Measurements from ENCODE around the gene BRF1.
"Not testable (repeated sequence)": the region's sequence is repeated elsewhere in the genome, so short reads cannot be mapped to it uniquely, and the experiment has no call there.

BRF1 gene

GRCh38 chr14:105331575-105332349 lies 31.0 kb upstream of the BRF1 start:
- no peak for DNase-seq

- no peak for DNase-seq
Observed at GRCh38 chr14:105330491-105330895, 29.7 kb upstream of the BRF1 start.

DNA sequence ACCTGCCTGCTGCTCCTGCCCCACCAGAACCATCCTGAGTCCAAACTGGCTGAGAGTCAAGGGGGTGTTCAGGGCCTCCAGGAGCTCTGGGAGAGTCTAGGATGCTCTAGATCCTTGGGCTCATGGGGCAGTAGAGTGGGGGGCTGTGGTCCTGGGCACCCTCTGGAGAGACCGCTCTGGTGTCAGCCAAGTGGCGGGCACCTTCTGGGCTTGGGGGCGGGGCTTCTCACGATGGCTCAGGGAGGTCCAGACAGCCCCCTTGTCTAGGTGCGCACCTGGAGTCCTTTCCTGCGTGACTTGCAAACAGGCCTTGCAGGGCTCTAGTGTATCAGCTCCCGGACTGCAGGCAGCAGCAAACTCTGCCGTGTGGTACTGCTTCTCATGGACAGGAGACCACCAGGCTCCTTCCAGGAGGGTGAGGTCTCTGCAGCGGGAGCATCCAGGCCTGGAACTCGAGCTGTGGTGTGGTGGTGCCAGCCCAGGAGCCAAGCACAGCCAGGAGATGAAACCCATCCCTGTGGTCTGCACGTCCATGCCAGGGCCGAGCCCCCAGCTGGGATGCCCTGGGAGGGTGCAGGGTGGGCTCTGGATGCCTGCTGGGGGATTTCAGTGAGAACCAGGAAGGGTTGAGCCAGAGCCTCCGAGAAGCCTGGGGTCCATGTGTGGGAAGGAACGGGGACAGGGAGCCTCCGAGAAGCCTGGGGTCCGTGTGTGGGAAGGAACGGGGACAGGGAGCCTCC lies 28.8 kb upstream of the BRF1 start:
- no peak for DNase-seq

- DNase-seq = no peak
Observed at GRCh38 chr14:105328678-105329390, 28.0 kb upstream of the BRF1 start.

- no peak for DNase-seq
Observed at GRCh38 chr14:105328070-105328677, 27.4 kb upstream of the BRF1 start.

DNA sequence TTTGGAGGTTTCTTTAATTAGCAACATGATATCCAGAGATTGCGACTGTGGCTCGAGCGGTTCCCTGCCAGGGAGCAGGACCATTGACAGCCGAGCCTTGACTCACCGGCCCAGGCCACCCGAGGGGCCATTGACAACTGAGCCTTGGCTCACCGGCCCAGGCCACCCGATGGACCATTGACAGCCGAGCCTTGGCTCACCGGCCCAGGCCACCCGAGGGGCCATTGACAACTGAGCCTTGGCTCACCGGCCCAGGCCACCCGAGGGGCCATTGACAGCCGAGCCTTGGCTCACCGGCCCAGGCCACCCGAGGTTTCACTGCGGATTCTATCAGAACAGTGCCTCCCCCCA lies 26.9 kb upstream of the BRF1 start:
- not testable (repeated sequence) for DNase-seq

DNA sequence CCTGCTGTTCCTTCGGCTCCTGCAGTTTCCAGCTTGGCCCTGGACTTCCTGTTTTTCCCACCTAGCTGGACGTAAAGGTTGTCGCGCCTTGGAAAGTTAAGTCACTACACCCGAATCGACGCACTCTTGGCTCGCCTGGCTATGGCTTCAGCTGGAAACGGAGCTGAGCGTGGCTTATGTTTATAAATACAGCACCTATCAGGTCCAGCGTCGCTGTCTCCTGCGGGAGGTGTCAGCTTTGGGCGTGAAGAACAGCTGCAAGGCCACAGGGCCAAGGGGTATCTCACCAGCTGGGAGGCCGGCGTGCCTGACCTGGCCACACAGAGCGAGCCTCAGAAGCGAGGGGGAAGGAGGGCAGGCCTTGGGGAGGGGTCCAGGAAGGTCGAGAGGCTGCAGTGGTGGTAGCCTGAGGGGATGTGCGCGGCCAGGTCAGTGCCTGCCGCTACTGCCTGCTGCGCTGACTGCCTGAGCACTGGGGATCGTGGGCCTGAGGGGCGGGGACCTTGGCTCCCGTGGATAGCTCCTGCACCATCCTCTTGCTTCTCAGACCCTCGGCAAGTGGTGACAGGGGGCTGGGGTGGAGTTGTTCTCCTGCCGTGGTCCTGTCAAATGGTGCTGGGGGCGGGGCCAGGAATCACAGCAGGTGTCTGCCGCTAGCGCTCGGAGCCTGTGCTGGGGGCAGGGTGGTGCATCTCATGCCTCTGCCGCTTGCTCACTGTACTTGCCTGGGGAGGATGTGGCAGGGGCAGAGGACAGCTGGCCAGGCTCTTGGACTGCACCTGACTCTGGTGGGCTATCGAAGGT lies 26.3 kb upstream of the BRF1 start:
- no peak for DNase-seq

- no peak for DNase-seq
Observed at GRCh38 chr14:105326568-105326867, 25.7 kb upstream of the BRF1 start.

- no peak for DNase-seq
Observed at GRCh38 chr14:105325716-105326567, 25.1 kb upstream of the BRF1 start.

DNA sequence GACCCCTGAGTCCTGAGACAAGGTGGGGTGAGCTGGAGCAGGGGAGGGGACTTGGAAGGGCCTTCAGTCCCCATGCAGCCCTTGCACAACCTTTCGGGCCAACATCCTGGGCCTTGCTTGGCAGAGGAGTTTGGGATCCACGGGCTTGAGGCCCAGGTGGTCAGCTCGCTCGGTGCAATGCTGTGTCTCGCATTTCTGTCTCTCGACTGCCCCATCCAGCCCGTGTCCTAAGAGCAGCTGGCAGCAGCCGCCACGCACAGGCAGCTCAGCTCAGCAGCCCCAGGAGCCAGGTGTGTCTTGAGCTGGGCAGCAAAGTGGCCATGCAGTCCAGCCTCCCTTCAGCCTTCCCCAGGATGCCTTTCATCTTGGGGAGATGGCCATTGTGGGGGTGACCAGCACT lies 24.5 kb upstream of the BRF1 start:
- DNase-seq = no peak

DNA sequence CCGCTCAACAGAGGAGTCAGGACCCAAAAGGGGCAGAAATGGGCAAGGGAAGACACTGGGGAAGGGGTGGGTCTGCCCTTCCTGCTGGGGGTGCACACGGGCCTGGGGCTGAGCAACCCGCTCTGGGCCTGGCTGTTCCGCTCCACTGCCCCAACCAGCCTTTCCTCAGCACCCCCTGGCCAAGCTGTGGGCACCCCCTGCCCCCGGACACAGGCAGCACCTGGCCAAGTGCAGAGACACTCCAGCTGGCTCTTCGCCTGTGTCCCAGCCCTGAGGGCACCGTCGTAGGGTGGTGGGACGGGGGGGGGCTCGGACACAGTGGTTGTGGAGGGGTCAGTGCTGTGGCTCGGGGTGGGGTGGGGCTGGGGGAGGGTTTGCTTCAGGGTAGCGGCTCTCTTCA lies 24.1 kb upstream of the BRF1 start:
- no peak for DNase-seq

DNA sequence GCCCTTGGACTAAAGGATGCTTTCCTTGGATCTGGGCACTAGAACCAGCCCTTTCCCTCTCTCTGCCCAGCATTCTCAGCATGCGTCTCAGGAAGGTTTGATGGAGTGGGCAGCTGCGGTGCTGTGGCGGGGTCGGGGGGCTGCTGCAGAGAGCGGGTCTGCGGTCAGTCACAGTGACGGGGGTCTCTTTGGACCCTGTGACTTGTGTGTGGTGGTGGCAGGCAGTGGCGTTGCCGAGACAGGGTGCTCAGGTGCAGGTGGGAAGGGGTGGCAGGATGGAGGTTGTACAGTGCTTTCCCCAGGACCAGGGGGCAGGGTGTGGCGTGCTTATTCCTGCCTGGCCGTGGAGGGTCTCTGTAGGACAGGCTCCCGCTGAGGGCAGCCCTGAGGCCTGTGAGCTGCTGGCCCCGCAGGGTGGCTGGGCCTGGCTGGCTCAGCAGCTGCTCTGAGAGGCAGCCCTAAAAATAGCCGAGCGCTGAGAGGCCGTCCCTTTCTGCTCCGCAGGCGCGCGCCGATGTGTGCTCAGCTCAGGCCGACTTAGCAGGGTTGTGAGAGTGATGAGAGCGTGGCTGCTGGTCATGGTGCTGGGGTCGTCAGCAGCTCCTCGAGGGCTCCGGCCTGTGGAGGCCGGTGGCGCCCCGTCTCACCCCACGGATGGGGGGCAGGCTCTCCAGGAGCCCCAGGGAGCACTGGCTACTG lies 23.4 kb upstream of the BRF1 start:
- no peak for DNase-seq

DNA sequence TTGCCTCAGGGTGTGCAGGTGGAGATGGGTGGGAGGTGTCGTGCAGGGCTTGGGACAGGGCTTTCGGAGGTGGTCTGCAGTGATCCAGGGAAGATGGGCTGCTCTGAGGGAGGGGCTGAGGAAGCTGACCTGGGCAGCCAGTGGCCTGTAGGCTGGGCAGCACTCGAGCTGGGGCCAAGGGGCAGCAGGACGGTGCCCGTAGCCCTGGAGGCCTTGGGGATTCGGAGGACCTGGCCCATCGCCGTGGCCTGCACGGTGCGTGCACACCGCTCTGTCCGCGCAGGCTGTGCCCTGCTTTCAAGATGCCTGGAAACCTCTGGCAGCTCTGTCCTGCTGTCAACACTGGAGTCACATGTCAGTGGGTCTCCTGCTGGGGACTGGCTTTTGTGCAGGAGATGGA lies 22.9 kb upstream of the BRF1 start:
- no peak for DNase-seq

- no peak for DNase-seq
Observed at GRCh38 chr14:105322791-105323556, 22.2 kb upstream of the BRF1 start.

GRCh38 chr14:105317546-105317945 lies 16.7 kb upstream of the BRF1 start:
- DNase-seq = no peak

GRCh38 chr14:105316968-105317510 lies 16.2 kb upstream of the BRF1 start:
- no peak for DNase-seq

DNA sequence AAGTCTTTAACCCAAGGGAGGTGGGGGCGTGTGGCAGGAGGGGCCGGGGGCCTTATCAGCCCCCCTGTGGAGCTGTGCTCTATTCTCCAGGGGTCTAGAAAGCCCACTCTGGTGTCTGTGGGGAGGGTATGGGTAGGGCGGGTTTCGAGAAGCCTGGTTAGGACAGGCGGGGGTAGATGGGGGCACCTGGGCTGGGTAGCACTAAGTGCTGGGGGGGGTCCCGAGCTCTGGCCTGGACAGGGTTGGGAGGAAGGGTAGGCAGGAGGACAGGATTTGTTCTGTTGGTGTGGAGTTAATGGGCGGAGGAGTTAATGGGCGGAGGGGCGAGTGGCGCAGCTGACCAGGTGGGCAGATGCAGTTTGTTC lies 15.8 kb upstream of the BRF1 start:
- DNase-seq = no peak

- DNase-seq = no peak
Observed at GRCh38 chr14:105315941-105316576, 15.3 kb upstream of the BRF1 start.

DNA sequence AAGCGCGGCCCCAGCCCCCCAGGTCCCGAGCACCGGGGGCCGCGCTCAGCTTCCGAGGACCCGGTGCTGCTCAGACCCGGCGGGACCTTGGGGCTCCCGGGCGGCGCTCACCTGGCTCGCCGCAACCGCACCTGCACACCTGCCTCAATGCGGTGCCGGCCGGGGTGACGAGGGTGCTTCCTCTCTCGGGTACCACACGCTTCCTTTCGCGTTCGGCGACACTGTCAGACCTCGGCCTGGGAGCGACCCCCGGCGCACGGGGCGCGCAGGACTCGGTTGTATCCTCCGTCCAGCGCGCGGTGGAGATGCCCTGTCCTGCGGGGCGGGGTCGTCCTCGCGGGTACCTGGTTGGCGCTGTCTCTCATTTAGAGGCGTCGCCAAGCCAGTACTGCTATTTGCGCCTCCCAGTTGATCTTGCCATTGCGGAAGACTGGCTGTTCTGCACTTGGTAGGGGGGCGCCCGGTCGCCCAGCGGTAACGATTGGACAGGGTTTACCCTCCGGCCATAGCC lies 14.5 kb upstream of the BRF1 start:
- DNase-seq = peak in 2 of 4 experiments; percentile 19 to 52
